Skeletal muscle tissue (tissue), 4 donors: ENCODE data around the gene AMT. TPM values are rescaled to one million over a fixed set of nuclear protein-coding genes. Genes with fewer than 3 reads are reported as not detected.
"Not testable (repeated sequence)": the region's sequence is repeated elsewhere in the genome, so short reads cannot be mapped to it uniquely, and the experiment has no call there.

Experiments
- H3K27ac ChIP-seq: one replicate; pipeline ENCODE4 v1.7.0; 2013; ENCODE audit warnings: mild to moderate bottlenecking, low read depth, low read length, inconsistent platforms
- H3K27me3 ChIP-seq, 3 donors: one replicate each; pipeline ENCODE4 v1.7.0; 2013; ENCODE audit warnings: low read length in 3 of 3; ENCODE audit not compliant: control insufficient read depth in 3 of 3, insufficient read depth in 3 of 3
- H3K36me3 ChIP-seq, 3 donors: one replicate each; pipeline ENCODE4 v1.7.0; 2013; ENCODE audit warnings: low read length in 3 of 3; ENCODE audit not compliant: control insufficient read depth in 3 of 3, insufficient read depth in 3 of 3
- H3K4me1 ChIP-seq, 3 donors: one replicate each; pipeline ENCODE4 v1.7.0; 2013; ENCODE audit warnings: low read length in 3 of 3, mild to moderate bottlenecking in 3 of 3; ENCODE audit not compliant: control insufficient read depth in 3 of 3, insufficient read depth in 3 of 3
- H3K4me3 ChIP-seq, 3 donors: one replicate each; pipeline ENCODE4 v1.7.0; 2013; ENCODE audit warnings: low read length in 3 of 3
- H3K9ac ChIP-seq, 3 donors: one replicate each; pipeline ENCODE4 v1.7.0; 2013; ENCODE audit warnings: low read length in 3 of 3, mild to moderate bottlenecking in 3 of 3, moderate library complexity in 2 of 3, low read depth in 1 of 3
- H3K9me3 ChIP-seq, 3 donors: one replicate each; pipeline ENCODE4 v1.7.0; 2013; ENCODE audit warnings: low read length in 3 of 3; ENCODE audit not compliant: control insufficient read depth in 3 of 3
- total RNA-seq: library from RNA; depleted of rRNA; stranded (reverse); fragments of >200 nt; gene quantifications from one replicate; pipeline ENCODE4 v1.2.3, GENCODE V29; 2014
- donor health status: Osteomylitis.

The AMT gene
- total RNA-seq, 1 donor from 2014 or later = 2.6 TPM

- Histone ChIP-seq H3K4me1 (peaks cover 38 to 50% (median 44%) of the 10 kb centered on the region in 3 donors), H3K9ac (no peak overlapping the region), H3K27ac (no peak overlapping the region), H3K36me3 (peaks cover 0 to 4% (median under 1%) of the 10 kb centered on the region in 3 donors), H3K27me3 (no peaks in the 10 kb centered on the region), H3K4me3 (no peak overlapping the region), H3K9me3 (no peaks in the 10 kb centered on the region)
Measured at GRCh38 chr3:49401766-49402165, 20.5 kb downstream of the AMT start.

- H3K27me3 ChIP-seq = no peaks in the 10 kb centered on the region
- no peak overlapping the region for H3K4me3 ChIP-seq
- no peaks in the 10 kb centered on the region for H3K9me3 ChIP-seq
- H3K36me3 ChIP-seq = peaks cover 4 to 9% (median 6%) of the 10 kb centered on the region in 3 donors
- H3K4me1 ChIP-seq = peaks cover 29 to 39% (median 31%) of the 10 kb centered on the region in 3 donors
- H3K9ac ChIP-seq = no peak overlapping the region
- no peak overlapping the region for H3K27ac ChIP-seq
Measured at GRCh38 chr3:49399461-49399860, 22.8 kb downstream of the AMT start.

GRCh38 chr3:49397470-49397869 is 24.8 kb downstream of the AMT start:
- H3K9ac ChIP-seq = no peak overlapping the region
- H3K4me3 ChIP-seq = peak overlapping the region in 1 of 3 donors; percentile 20
- H3K36me3 ChIP-seq = peaks cover 4 to 9% (median 6%) of the 10 kb centered on the region in 3 donors
- no peak overlapping the region for H3K27ac ChIP-seq
- H3K4me1 ChIP-seq = peaks cover 20 to 32% (median 24%) of the 10 kb centered on the region in 3 donors
- no peaks in the 10 kb centered on the region for H3K9me3 ChIP-seq
- no peaks in the 10 kb centered on the region for H3K27me3 ChIP-seq

- H3K36me3 ChIP-seq, H3K9ac ChIP-seq, H3K27me3 ChIP-seq, H3K9me3 ChIP-seq, H3K27ac ChIP-seq, H3K4me3 ChIP-seq: not testable (repeated sequence)
- H3K4me1 ChIP-seq = peaks cover 11 to 17% (median 13%) of the 10 kb centered on the region in 3 donors
Measured at GRCh38 chr3:49391310-49391709, 31.0 kb downstream of the AMT start.

GRCh38 chr3:49389297-49389696 is 33.0 kb downstream of the AMT start:
- Histone ChIP-seq H3K9me3 (no peaks in the 10 kb centered on the region), H3K27me3 (no peaks in the 10 kb centered on the region), H3K4me1 (peaks cover 9 to 17% (median 14%) of the 10 kb centered on the region in 3 donors), H3K9ac (no peak overlapping the region), H3K27ac (no peak overlapping the region), H3K4me3 (no peak overlapping the region), H3K36me3 (peaks cover 0 to 2% (median 0%) of the 10 kb centered on the region in 3 donors)

- H3K9ac ChIP-seq = no peak overlapping the region
- no peak overlapping the region for H3K4me3 ChIP-seq
- no peaks in the 10 kb centered on the region for H3K9me3 ChIP-seq
- no peak overlapping the region for H3K27ac ChIP-seq
- peaks cover 0 to 2% (median 0%) of the 10 kb centered on the region in 3 donors for H3K36me3 ChIP-seq
- no peaks in the 10 kb centered on the region for H3K27me3 ChIP-seq
- H3K4me1 ChIP-seq = peaks cover 12 to 17% (median 14%) of the 10 kb centered on the region in 3 donors
Measured at GRCh38 chr3:49388289-49388820, 33.9 kb downstream of the AMT start.

GRCh38 chr3:49387721-49388120 is 34.6 kb downstream of the AMT start:
- H3K9me3 ChIP-seq = no peaks in the 10 kb centered on the region
- no peak overlapping the region for H3K27ac ChIP-seq
- no peak overlapping the region for H3K9ac ChIP-seq
- H3K36me3 ChIP-seq = peaks cover 0 to 2% (median 0%) of the 10 kb centered on the region in 3 donors
- peaks cover 10 to 17% (median 14%) of the 10 kb centered on the region in 3 donors for H3K4me1 ChIP-seq
- H3K27me3 ChIP-seq = no peaks in the 10 kb centered on the region
- no peak overlapping the region for H3K4me3 ChIP-seq

GRCh38 chr3:49386056-49386756 is 36.1 kb downstream of the AMT start:
- Histone ChIP-seq H3K36me3 (peaks cover 0 to 2% (median 0%) of the 10 kb centered on the region in 3 donors), H3K4me3 (no peak overlapping the region), H3K9me3 (no peaks in the 10 kb centered on the region), H3K27me3 (no peaks in the 10 kb centered on the region), H3K27ac (peak overlapping the region; percentile 30), H3K4me1 (peaks cover 10 to 17% (median 14%) of the 10 kb centered on the region in 3 donors), H3K9ac (no peak overlapping the region)

- Histone ChIP-seq H3K27ac (no peak overlapping the region), H3K27me3 (no peaks in the 10 kb centered on the region), H3K4me1 (peaks cover 10 to 17% (median 14%) of the 10 kb centered on the region in 3 donors), H3K36me3 (peaks cover 0 to 2% (median 0%) of the 10 kb centered on the region in 3 donors), H3K9ac (no peak overlapping the region), H3K9me3 (no peaks in the 10 kb centered on the region), H3K4me3 (no peak overlapping the region)
Measured at GRCh38 chr3:49385617-49386016, 36.7 kb downstream of the AMT start.

- peaks cover 8 to 16% (median 10%) of the 10 kb centered on the region in 3 donors for H3K4me1 ChIP-seq
- no peak overlapping the region for H3K4me3 ChIP-seq
- no peak overlapping the region for H3K9ac ChIP-seq
- H3K27ac ChIP-seq = no peak overlapping the region
- no peaks in the 10 kb centered on the region for H3K27me3 ChIP-seq
- peaks cover 0 to 3% (median 0%) of the 10 kb centered on the region in 3 donors for H3K9me3 ChIP-seq
- peaks cover 0 to 2% (median 0%) of the 10 kb centered on the region in 3 donors for H3K36me3 ChIP-seq
Measured at GRCh38 chr3:49383387-49383786, 38.9 kb downstream of the AMT start.
